C4-2B (cell line): ENCODE data around the gene BTBD9.

ENCODE experiments used
- H3K27ac ChIP-seq: fragments of 450-650 bp; 2 replicates; pipeline ENCODE4 v1.5.1; 2017
- CTCF ChIP-seq: fragments of 450-650 bp; conservative IDR thresholded peaks from 2 replicates; pipeline ENCODE4 v1.5.1; 2017; ENCODE audit warnings: mild to moderate bottlenecking
- ZFX ChIP-seq: fragments of 450-650 bp; IDR thresholded peaks from 2 replicates; pipeline ENCODE4 v1.6.1; 2017

Gene BTBD9

GRCh38 chr6:38407192-38407591 lies 232.5 kb downstream of the BTBD9 start:
- TF ChIP-seq ZFX (no peak), CTCF (no peak)
- no peak overlapping the region for H3K27ac ChIP-seq

- TF ChIP-seq ZFX, result no peak
- no peak for TF ChIP-seq CTCF
- no peak overlapping the region for H3K27ac ChIP-seq
Observed at GRCh38 chr6:38406096-38406495, 233.6 kb downstream of the BTBD9 start.

GRCh38 chr6:38404900-38405556 lies 234.7 kb downstream of the BTBD9 start:
- H3K27ac ChIP-seq, result no peak overlapping the region
- TF ChIP-seq ZFX, result no peak
- no peak for TF ChIP-seq CTCF

GRCh38 chr6:38404355-38404754 lies 235.4 kb downstream of the BTBD9 start:
- TF ChIP-seq CTCF, result no peak
- TF ChIP-seq ZFX, result no peak
- no peak overlapping the region for H3K27ac ChIP-seq

- TF ChIP-seq CTCF (no peak), ZFX (no peak)
- H3K27ac ChIP-seq, result no peak overlapping the region
Observed at GRCh38 chr6:38403548-38403947, 236.2 kb downstream of the BTBD9 start.

- TF ChIP-seq CTCF (no peak), ZFX (no peak)
- no peak overlapping the region for H3K27ac ChIP-seq
Observed at GRCh38 chr6:38400764-38401163, 239.0 kb downstream of the BTBD9 start.

GRCh38 chr6:38400101-38400500 lies 239.6 kb downstream of the BTBD9 start:
- no peak overlapping the region for H3K27ac ChIP-seq
- TF ChIP-seq CTCF (no peak), ZFX (no peak)
